ENCODE results near the gene STK11IP.

Gene STK11IP

DNA sequence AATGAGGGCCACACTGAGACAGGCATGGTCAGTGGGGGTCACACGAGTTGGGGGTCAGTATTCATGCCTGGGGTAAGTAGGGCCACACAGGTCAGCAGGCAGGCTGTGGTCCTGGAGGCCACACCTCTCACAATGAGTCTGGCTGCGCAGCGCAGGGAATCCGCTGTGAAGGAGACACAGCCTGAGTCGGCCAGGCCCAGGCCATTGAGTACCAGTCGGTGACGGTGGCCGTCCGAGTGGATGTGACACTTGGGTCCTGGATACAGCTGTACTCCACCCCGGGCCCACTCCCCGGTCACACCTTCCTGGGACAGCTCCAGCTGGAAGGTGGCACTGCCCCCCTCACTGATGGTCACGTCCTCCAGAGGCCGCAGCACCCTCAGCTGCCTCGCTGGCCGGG lies 43.3 kb upstream of the STK11IP start:
- no peaks in the 10 kb centered on the region; a peak in 1 of 22 replicates for H3K36me3 ChIP-seq
- H3K4me2 ChIP-seq = no peak overlapping the region
- H3K9ac ChIP-seq = no peak overlapping the region
- peaks cover 0 to 29% (median 0%) of the 10 kb centered on the region in 11 experiments; a peak in 5 of 22 replicates for H4K20me1 ChIP-seq
- no peak for TF ChIP-seq Cebpa-rat (IDR thresholded peaks at IDR 0.05)
- peaks cover 0 to 18% (median 14%) of the 10 kb centered on the region in 11 experiments; a peak in 17 of 22 replicates for H3K27me3 ChIP-seq
- H3K9me3 ChIP-seq (replicated peaks in 1 of 11) = peaks cover 0 to 9% (median 0%) of the 10 kb centered on the region in 11 experiments; a peak in 4 of 22 replicates
- H3K4me3 ChIP-seq = no peak overlapping the region
- no peak overlapping the region for H3K27ac ChIP-seq
- H3K4me1 ChIP-seq = peaks cover 0 to 13% (median 9%) of the 10 kb centered on the region in 10 experiments; a peak in 14 of 20 replicates

GRCh38 chr2:219555956-219556355 lies 41.7 kb upstream of the STK11IP start:
- Histone ChIP-seq H3K4me1 (peaks cover 7 to 20% (median 14%) of the 10 kb centered on the region in 10 experiments), H3K4me3 (no peak overlapping the region), H4K20me1 (peaks cover 0 to 26% (median 0%) of the 10 kb centered on the region in 11 experiments; a peak in 5 of 22 replicates), H3K27me3 (peaks cover 0 to 15% (median 11%) of the 10 kb centered on the region in 11 experiments; a peak in 17 of 22 replicates), H3K9me3 (replicated peaks in 1 of 11) (peaks cover 0 to 9% (median 0%) of the 10 kb centered on the region in 11 experiments; a peak in 4 of 22 replicates), H3K36me3 (no peaks in the 10 kb centered on the region; a peak in 1 of 22 replicates), H3K9ac (no peak overlapping the region), H3K27ac (no peak overlapping the region), H3K4me2 (no peak overlapping the region)
- no peak for TF ChIP-seq Cebpa-rat (IDR thresholded peaks at IDR 0.05)

- Histone ChIP-seq H3K4me2 (no peak overlapping the region), H3K36me3 (no peaks in the 10 kb centered on the region; a peak in 1 of 22 replicates)
Measured at GRCh38 chr2:219556413-219556812, 41.2 kb upstream of the STK11IP start.

GRCh38 chr2:219557320-219557719 lies 40.3 kb upstream of the STK11IP start:
- no peak overlapping the region for H3K4me2 ChIP-seq
- H3K27ac ChIP-seq = no peak overlapping the region
- peaks cover 0 to 6% (median 0%) of the 10 kb centered on the region in 11 experiments; a peak in 2 of 22 replicates for H3K27me3 ChIP-seq
- peaks cover 0 to 9% (median 0%) of the 10 kb centered on the region in 11 experiments; a peak in 4 of 22 replicates for H3K9me3 ChIP-seq (replicated peaks in 1 of 11)
- H3K4me1 ChIP-seq = peaks cover 7 to 16% (median 11%) of the 10 kb centered on the region in 10 experiments
- no peak overlapping the region for H3K4me3 ChIP-seq
- TF ChIP-seq Cebpa-rat (IDR thresholded peaks at IDR 0.05) = no peak
- H3K9ac ChIP-seq = no peak overlapping the region
- no peaks in the 10 kb centered on the region; a peak in 2 of 22 replicates for H3K36me3 ChIP-seq
- peaks cover 0 to 39% (median 0%) of the 10 kb centered on the region in 11 experiments; a peak in 5 of 22 replicates for H4K20me1 ChIP-seq

More at GRCh38 chr2:219556413-219556812, 41.2 kb upstream of the STK11IP start:
- H3K9me3 ChIP-seq (replicated peaks in 1 of 11) = peaks cover 0 to 9% (median 0%) of the 10 kb centered on the region in 11 experiments; a peak in 4 of 22 replicates
- no peak overlapping the region for H3K27ac ChIP-seq
- H4K20me1 ChIP-seq = peaks cover 0 to 30% (median 0%) of the 10 kb centered on the region in 11 experiments; a peak in 5 of 22 replicates
- no peak overlapping the region for H3K9ac ChIP-seq
- TF ChIP-seq Cebpa-rat (IDR thresholded peaks at IDR 0.05) = no peak
- H3K4me3 ChIP-seq = no peak overlapping the region
- H3K27me3 ChIP-seq = peaks cover 0 to 15% (median 7%) of the 10 kb centered on the region in 11 experiments; a peak in 16 of 22 replicates
- H3K4me1 ChIP-seq = peaks cover 7 to 20% (median 15%) of the 10 kb centered on the region in 10 experiments

GRCh38 chr2:219557791-219558785 lies 39.6 kb upstream of the STK11IP start:
- Histone ChIP-seq H3K9ac (no peak overlapping the region), H3K9me3 (replicated peaks in 1 of 11) (peaks cover 0 to 4% (median 0%) of the 10 kb centered on the region in 11 experiments; a peak in 3 of 22 replicates), H3K36me3 (no peaks in the 10 kb centered on the region; a peak in 2 of 22 replicates), H3K4me3 (no peak overlapping the region), H3K4me1 (peaks cover 5 to 12% (median 6%) of the 10 kb centered on the region in 10 experiments), H3K4me2 (no peak overlapping the region), H4K20me1 (peaks cover 0 to 47% (median 0%) of the 10 kb centered on the region in 11 experiments; a peak in 5 of 22 replicates), H3K27ac (no peak overlapping the region), H3K27me3 (no peaks in the 10 kb centered on the region)
- no peak for TF ChIP-seq Cebpa-rat (IDR thresholded peaks at IDR 0.05)

GRCh38 chr2:219559156-219559915 lies 38.3 kb upstream of the STK11IP start:
- Histone ChIP-seq H3K36me3 (peaks cover 0 to 3% (median 0%) of the 10 kb centered on the region in 11 experiments; a peak in 3 of 22 replicates), H3K9ac (no peak overlapping the region), H3K4me3 (no peak overlapping the region), H4K20me1 (peaks cover 0 to 52% (median 0%) of the 10 kb centered on the region in 11 experiments; a peak in 6 of 22 replicates), H3K9me3 (replicated peaks in 1 of 11) (peaks cover 0 to 4% (median 0%) of the 10 kb centered on the region in 11 experiments; a peak in 1 of 22 replicates), H3K27ac (no peak overlapping the region), H3K4me2 (peak overlapping the region in 2 of 11 experiments; percentile 63 to 74; a peak in 3 of 22 replicates), H3K4me1 (peaks cover 5 to 12% (median 6%) of the 10 kb centered on the region in 10 experiments), H3K27me3 (no peaks in the 10 kb centered on the region)
- TF ChIP-seq Cebpa-rat (IDR thresholded peaks at IDR 0.05) = no peak

DNA sequence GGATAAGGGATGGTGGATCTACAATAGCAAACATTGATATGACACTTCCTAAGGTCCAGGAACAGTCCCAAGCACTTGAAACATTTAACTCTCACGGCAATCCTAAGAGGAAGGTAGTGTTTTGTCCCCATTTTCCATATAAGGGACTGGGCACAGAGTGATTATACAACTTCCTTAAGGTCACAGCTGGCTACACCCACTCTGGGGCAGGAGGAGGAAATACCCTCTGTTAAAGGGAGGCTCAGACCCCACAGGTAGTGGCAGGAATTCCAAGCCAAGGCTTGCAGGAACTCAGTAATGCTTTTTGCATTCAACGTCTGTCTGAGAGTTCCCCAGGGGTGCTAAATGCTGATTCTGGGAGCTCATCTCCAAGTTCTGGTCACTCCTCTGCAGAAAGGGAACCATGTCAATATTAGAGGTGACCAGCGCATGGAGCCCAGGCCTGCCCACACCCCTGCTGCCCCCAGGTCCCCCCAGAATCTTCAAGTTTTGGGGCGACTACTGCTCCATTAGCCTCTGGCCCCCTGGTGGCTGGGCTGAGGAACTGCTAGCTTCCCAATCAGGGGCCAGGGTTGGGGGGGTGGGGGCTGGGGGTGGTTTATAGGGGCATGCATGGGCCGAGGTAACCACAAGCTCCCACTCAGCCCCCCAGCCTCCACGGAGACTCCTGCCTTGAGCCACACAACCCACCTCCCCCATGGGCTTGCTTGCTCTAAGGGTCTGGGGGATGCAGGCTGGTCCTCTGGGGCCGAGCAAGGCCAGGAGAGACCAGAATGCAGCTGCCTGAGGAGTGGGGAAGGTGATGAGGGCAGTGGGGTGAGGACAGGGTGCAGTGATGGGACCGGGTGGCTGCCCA lies 37.4 kb upstream of the STK11IP start:
- H3K9ac ChIP-seq = no peak overlapping the region
- H3K36me3 ChIP-seq = peaks cover 0 to 12% (median 0%) of the 10 kb centered on the region in 11 experiments; a peak in 6 of 22 replicates
- H3K27ac ChIP-seq = no peak overlapping the region
- H3K4me1 ChIP-seq = peaks cover 5 to 12% (median 6%) of the 10 kb centered on the region in 10 experiments
- TF ChIP-seq Cebpa-rat (IDR thresholded peaks at IDR 0.05) = no peak
- H3K9me3 ChIP-seq (replicated peaks in 1 of 11) = peaks cover 0 to 4% (median 0%) of the 10 kb centered on the region in 11 experiments; a peak in 1 of 22 replicates
- H3K4me3 ChIP-seq = no peak overlapping the region
- H4K20me1 ChIP-seq = peaks cover 0 to 58% (median 0%) of the 10 kb centered on the region in 11 experiments; a peak in 6 of 22 replicates
- no peaks in the 10 kb centered on the region for H3K27me3 ChIP-seq
- H3K4me2 ChIP-seq = peak overlapping the region; percentile 11 to 74 (median 42); a peak in 19 of 22 replicates

Data from BLaER1 treated with 17β-estradiol and CSF1 and Interleukin-3, amounts not matched to agents 10 nM and 100 nM (cell line).